GM10248 (cell line): ENCODE results near the gene RHEB.

Experiments
- CTCF ChIA-PET: fragments of 300-600 bp; sonication (Branson Sonifier 250); formaldehyde crosslinking; extraction: SDS; loops from one replicate; lab custom pipeline; 2021; ENCODE audit warnings: antibody characterized with exemption; lab: Yijun Ruan, JAX
- POLR2A ChIA-PET: fragments of 350-650 bp; sonication (Branson Sonifier 250); formaldehyde crosslinking; extraction: SDS; loops from one replicate; lab custom pipeline; 2020; ENCODE audit warnings: antibody characterized with exemption; lab: Yijun Ruan, JAX
- DNase-seq: peaks from one replicate; pipeline ENCODE4 v3.0.0; 2012; ENCODE audit errors: extremely low spot score
- CTCF ChIP-seq: IDR thresholded peaks from 2 replicates; pipeline ENCODE4 v1.5.1; 2012; ENCODE audit warnings: mild to moderate bottlenecking, low read depth; ENCODE audit errors: extremely low read depth, missing control alignments, control extremely low read depth

The RHEB gene

GRCh38 chr7:151455690-151456089 lies 64.0 kb downstream of the RHEB start:
- no peak for TF ChIP-seq CTCF
- CTCF ChIA-PET: no interaction called here
- POLR2A ChIA-PET: no interaction called here
- DNase-seq: no peak

- no peak for TF ChIP-seq CTCF
- no peak for DNase-seq
- ChIA-PET CTCF (no interaction called here), POLR2A (no interaction called here)
Measured at GRCh38 chr7:151454932-151455530, 64.7 kb downstream of the RHEB start.

- no peak for DNase-seq
- ChIA-PET CTCF (interaction anchor here (3.8 kb wide), 1 partner anchor 8 kb away, joined by 18 read pairs; no protein-coding TSS in a partner anchor), POLR2A (no interaction called here)
- no peak for TF ChIP-seq CTCF
Measured at GRCh38 chr7:151454305-151454704, 65.4 kb downstream of the RHEB start.

GRCh38 chr7:151453326-151453791 lies 66.3 kb downstream of the RHEB start:
- TF ChIP-seq CTCF: no peak
- ChIA-PET POLR2A (no interaction called here), CTCF (interaction anchor here (3.8 kb wide), 1 partner anchor 9 kb away, joined by 18 read pairs; no protein-coding TSS in a partner anchor)
- no peak for DNase-seq

- DNase-seq: no peak
- ChIA-PET CTCF (interaction anchor here (0.9 to 3.8 kb wide), 3 partner anchors 10 to 137 kb away, joined by 4 to 18 read pairs (median 7); no protein-coding TSS in a partner anchor), POLR2A (no interaction called here)
- TF ChIP-seq CTCF: no peak
Measured at GRCh38 chr7:151452680-151453325, 66.9 kb downstream of the RHEB start.

- no peak for TF ChIP-seq CTCF
- no peak for DNase-seq
- CTCF ChIA-PET: interaction anchor here (0.9 to 3.9 kb wide), 5 partner anchors 11 to 136 kb away, joined by 3 to 33 read pairs (median 7); no protein-coding TSS in a partner anchor
- POLR2A ChIA-PET: no interaction called here
Measured at GRCh38 chr7:151451626-151452571, 67.8 kb downstream of the RHEB start.
